HG03469 (cell line): ENCODE measurements around the gene LRRN2.

Source experiments
- ATAC-seq: cut with Tn5 transposase; IDR thresholded peaks from one replicate; pipeline ENCODE4 v1.9.1; 2021; ENCODE audit warnings: mild to moderate bottlenecking, moderate library complexity, moderate number of reproducible peaks; ENCODE audit not compliant: unreplicated experiment

LRRN2 gene

DNA sequence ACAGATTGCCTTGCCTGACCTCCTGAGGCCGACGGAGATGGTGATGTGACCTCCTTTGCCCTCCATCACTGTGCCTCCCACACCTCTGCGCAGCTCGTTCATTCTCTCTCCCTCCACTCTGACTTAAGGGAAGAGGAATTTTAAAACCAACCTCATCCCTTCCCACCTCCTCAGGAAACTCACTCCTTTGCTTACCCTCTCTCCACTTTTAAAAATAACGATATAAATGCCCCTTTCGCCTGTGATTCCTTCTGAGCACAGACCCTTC lies 21.2 kb downstream of the LRRN2 start:
- ATAC-seq, result no peak

GRCh38 chr1:204663644-204664383 lies 21.7 kb downstream of the LRRN2 start:
- no peak for ATAC-seq

DNA sequence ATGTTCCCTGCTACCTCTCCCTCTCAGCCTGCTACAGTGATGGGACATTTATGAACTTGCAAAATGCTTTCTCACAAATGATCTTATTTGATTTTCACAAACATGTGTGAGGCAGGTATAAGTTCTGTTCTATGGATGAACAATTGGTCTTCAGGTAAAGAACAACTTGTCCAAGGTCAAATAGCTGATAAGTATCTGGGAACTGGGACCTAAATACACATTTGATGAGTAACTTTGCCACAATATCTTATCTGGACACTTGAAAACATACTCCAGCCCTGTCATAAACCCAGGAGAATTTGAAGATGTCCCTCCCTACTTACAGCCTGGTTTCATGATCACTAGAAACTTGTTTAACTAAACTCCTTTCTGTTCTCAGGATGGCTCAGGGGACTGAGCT lies 23.0 kb downstream of the LRRN2 start:
- ATAC-seq, result no peak

- ATAC-seq, result no peak
Measured at GRCh38 chr1:204660509-204660908, 25.0 kb downstream of the LRRN2 start.

DNA sequence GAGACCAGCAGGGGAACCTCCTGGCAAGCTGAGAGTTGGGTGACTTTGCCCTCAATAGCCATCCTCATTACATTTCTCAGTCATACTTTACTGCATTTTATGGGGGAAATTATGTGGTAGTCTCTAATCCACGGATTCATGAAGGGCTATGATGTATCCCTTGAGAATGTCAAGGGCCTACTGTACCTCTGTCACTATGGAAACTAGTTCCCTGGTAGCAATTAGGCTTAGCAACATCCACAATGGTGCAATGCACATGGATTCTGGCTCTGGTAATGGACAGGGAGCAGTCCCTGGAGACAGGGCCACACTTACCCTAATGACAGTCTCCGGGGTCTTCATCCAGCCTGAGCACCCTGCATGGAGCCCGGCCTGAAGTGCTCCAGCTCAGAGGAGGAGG lies 26.5 kb downstream of the LRRN2 start:
- no peak for ATAC-seq

- ATAC-seq, result no peak
Measured at GRCh38 chr1:204658295-204658694, 27.2 kb downstream of the LRRN2 start.

- ATAC-seq, result no peak
Measured at GRCh38 chr1:204653590-204654340, 31.8 kb downstream of the LRRN2 start.

DNA sequence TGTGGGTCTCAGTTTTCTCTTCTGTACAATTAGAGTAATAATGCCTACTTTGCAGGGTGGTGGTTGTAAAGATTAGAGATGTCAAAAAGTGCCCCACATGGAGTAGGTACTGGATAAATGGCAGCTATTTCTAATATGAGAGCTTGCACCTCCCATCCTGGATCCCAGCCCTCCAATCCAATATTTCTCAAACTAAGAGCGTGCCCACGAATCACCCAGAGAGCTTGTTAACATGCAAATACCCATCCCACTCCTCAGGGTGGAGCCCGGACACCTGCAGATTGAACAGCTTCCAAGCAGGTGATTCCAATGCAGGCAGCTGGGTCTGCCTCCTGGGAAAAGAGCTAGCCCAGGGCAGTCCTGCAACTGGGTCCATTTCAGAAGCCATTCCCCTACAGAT lies 33.0 kb downstream of the LRRN2 start:
- no peak for ATAC-seq

- ATAC-seq, result no peak
Measured at GRCh38 chr1:204651843-204652421, 33.6 kb downstream of the LRRN2 start.

DNA sequence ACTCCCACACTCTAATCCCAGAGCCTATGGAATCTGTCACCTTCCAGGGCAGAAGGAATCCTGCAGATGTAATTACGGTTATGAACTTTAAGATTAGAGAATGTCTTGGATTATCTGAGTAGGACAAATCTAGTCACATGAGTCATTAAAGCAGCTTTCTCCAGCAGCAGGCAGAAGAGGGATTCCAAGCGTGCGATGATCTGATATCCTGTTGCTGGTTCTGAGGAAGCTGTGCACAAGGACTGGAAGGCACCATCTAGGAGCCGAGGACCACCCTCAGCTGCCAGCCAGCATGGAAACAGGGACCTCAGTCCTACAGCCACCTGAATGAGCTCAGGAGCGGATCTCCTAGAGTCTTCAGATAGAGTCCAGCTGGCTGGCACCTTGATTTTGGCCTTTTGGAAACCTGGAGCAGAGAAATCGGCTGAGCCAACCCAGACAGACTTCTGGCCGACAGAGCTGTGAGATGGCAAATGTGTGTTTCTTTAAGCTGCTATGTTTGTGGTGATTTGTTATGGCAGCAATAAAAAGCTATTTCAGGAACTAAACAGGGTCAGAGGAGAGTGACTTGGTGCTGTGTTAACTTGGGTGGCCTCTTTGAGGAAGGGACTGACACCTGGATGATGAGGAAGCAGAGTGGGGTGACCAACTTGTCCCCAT lies 34.5 kb downstream of the LRRN2 start:
- no peak for ATAC-seq

GRCh38 chr1:204649721-204650521 lies 35.6 kb downstream of the LRRN2 start:
- ATAC-seq, result no peak

- ATAC-seq, result no peak
Measured at GRCh38 chr1:204648576-204648975, 37.0 kb downstream of the LRRN2 start.

- ATAC-seq, result no peak
Measured at GRCh38 chr1:204647805-204648153, 37.8 kb downstream of the LRRN2 start.

- ATAC-seq, result no peak
Measured at GRCh38 chr1:204647114-204647804, 38.3 kb downstream of the LRRN2 start.

DNA sequence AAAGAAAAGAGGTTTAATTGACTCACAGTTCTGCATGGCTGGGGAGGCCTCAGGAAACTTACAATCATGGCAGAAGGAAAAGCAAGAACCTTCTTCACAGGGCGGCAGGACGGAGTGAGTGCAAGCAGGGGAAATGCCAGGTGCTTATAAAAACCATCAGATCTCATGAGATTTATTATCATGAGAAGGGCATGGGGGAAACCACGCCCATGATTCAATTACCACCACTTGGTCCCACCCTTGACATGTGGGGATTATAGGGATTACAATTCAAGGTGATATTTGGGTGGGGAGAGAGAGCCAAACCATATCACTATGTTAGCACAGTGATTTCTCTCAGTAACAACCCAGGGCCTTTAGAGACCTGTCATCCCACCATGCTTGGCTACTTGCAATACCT lies 39.9 kb downstream of the LRRN2 start:
- no peak for ATAC-seq

DNA sequence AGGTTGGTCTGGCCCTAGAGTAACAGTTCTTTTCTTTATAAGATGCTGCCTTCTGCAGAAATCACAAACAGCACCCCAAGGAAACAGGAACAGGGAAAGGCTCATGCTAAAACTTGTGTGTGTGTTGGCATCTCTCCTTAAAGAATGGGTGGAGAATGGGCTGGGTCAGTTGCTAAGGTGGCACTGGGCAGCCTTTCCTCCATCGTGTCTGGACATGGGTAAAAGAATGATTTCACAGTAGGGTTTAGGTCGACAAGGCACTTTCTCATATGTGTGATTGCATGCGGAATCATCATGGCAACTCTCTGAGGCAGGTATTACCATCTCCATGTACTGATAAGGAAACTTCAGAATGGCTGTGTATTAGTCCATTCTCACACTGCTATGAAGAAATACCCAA lies 40.3 kb downstream of the LRRN2 start:
- ATAC-seq, result no peak

DNA sequence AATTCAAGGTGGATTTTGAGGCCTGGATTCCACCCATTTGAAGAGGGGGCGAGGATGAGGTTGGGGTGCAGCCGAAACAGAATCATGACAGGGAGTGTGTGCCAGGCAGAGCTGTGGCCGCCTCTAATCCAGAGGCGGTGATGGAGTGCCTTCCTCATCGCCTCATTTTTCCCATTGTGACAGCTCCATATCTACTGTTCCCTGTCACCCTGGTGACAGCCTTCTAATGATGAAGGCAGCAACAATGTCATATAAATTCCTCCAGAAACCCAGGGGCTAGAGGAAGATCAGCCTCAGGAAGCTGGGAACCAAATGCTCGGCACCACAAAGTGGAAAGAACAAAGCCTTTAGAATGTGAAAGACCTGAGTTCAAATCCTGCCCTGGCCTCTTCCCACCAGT lies 42.0 kb downstream of the LRRN2 start:
- no peak for ATAC-seq

DNA sequence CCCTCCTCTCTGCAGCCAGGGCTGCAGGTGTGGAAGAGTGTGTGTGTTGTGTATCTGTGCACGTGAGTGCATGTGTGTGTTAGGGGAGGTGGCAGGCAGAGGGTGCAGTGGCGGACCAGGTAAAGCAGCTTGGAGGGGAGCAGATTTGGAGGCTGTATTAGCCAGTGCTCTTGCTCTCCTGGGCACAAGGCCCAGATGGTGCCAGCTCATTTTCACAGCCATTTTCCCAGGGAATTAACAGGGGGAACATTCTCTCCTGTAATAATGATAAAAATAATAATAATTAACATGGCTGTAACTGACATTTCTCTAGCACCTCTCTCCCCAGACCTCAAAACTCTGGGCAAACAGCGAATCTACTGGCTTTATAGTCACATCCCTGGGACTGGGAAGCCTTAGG lies 43.6 kb downstream of the LRRN2 start:
- ATAC-seq, result no peak

DNA sequence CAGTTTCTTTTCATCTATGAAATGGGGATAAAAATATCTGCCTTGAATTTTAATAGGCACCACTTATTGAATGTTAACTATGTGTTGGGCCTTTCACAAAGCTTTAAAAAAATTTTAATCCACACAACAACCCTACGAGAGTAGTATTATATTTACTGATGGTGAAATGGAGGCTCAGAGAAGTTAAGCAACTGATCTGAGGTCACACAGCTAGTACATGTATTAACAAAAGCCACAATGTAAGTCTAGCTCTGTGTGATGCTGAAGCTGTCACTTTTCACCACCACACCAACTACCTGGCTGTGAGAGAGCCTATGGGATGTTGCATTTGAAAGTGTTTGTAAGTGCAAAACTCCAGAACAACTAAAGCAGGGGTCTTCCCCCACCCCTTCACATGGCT lies 44.1 kb downstream of the LRRN2 start:
- ATAC-seq, result no peak

- no peak for ATAC-seq
Measured at GRCh38 chr1:204640578-204640977, 45.0 kb downstream of the LRRN2 start.
